8988T (cell line): Measurements from ENCODE around the gene MFAP2.
"Not testable (repeated sequence)": the region's sequence is repeated elsewhere in the genome, so short reads cannot be mapped to it uniquely, and the experiment has no call there.

Experiments
- DNase-seq: peaks from one replicate; pipeline ENCODE4 v3.0.0; 2011

Gene MFAP2

GRCh38 chr1:16958475-16958874 is 21.9 kb downstream of the MFAP2 start:
- DNase-seq, result no peak

- DNase-seq, result no peak
Observed at GRCh38 chr1:16957731-16958130, 22.7 kb downstream of the MFAP2 start.

GRCh38 chr1:16956775-16957174 is 23.6 kb downstream of the MFAP2 start:
- DNase-seq, result no peak

- DNase-seq, result no peak
Observed at GRCh38 chr1:16955186-16955585, 25.2 kb downstream of the MFAP2 start.

- DNase-seq, result no peak
Observed at GRCh38 chr1:16954579-16954978, 25.8 kb downstream of the MFAP2 start.

- DNase-seq, result not testable (repeated sequence)
Observed at GRCh38 chr1:16952376-16952775, 28.0 kb downstream of the MFAP2 start.

GRCh38 chr1:16949026-16949425 is 31.4 kb downstream of the MFAP2 start:
- not testable (repeated sequence) for DNase-seq

- not testable (repeated sequence) for DNase-seq
Observed at GRCh38 chr1:16948282-16948891, 32.0 kb downstream of the MFAP2 start.

GRCh38 chr1:16946646-16947045 is 33.8 kb downstream of the MFAP2 start:
- DNase-seq, result no peak

- DNase-seq, result not testable (repeated sequence)
Observed at GRCh38 chr1:16946185-16946584, 34.2 kb downstream of the MFAP2 start.

GRCh38 chr1:16945512-16945911 is 34.9 kb downstream of the MFAP2 start:
- DNase-seq, result not testable (repeated sequence)

- DNase-seq, result no peak
Observed at GRCh38 chr1:16944038-16944437, 36.4 kb downstream of the MFAP2 start.

GRCh38 chr1:16939386-16940180 is 40.8 kb downstream of the MFAP2 start:
- DNase-seq, result not testable (repeated sequence)

GRCh38 chr1:16938351-16939321 is 41.8 kb downstream of the MFAP2 start:
- DNase-seq, result no peak

- DNase-seq, result not testable (repeated sequence)
Observed at GRCh38 chr1:16936580-16936979, 43.8 kb downstream of the MFAP2 start.

GRCh38 chr1:16933945-16934344 is 46.5 kb downstream of the MFAP2 start:
- DNase-seq, result not testable (repeated sequence)

GRCh38 chr1:16931206-16931934 is 49.0 kb downstream of the MFAP2 start:
- not testable (repeated sequence) for DNase-seq

- DNase-seq, result not testable (repeated sequence)
Observed at GRCh38 chr1:16929146-16930041, 51.0 kb downstream of the MFAP2 start.

GRCh38 chr1:16927711-16928485 is 52.5 kb downstream of the MFAP2 start:
- DNase-seq, result no peak

- DNase-seq, result no peak
Observed at GRCh38 chr1:16927256-16927655, 53.2 kb downstream of the MFAP2 start.
